Anterior cingulate cortex (tissue), 58 donors: Measurements from ENCODE around the gene EVI2A.
"Not testable (repeated sequence)": the region's sequence is repeated elsewhere in the genome, so short reads cannot be mapped to it uniquely, and the experiment has no call there.

Source experiments
- DNase-seq, 58 donors: peaks; one replicate each; lab custom pipeline; 2025; lab: John Stamatoyannopoulos, UW

Gene EVI2A

GRCh38 chr17:31321481-31321880 is at the start of gene EVI2A:
EVI2A (minus strand) TSS chr17:31321622; CDS start chr17:31319013, 2,609 bp downstream.
- peak in 34 of 58 donors; percentile 2 to 80 (median 24) for DNase-seq

GRCh38 chr17:31369266-31369665 is 47.8 kb upstream of the EVI2A start:
- DNase-seq, result no peak

GRCh38 chr17:31366088-31366487 is 44.7 kb upstream of the EVI2A start:
- DNase-seq, result no peak

- no peak for DNase-seq
These were observed 42.6 kb upstream of the EVI2A start for GRCh38 chr17:31364012-31364411.

GRCh38 chr17:31357839-31358394 is 36.5 kb upstream of the EVI2A start:
- no peak for DNase-seq

- no peak for DNase-seq
These were observed 35.7 kb upstream of the EVI2A start for GRCh38 chr17:31357091-31357490.

- no peak for DNase-seq
These were observed 34.5 kb upstream of the EVI2A start for GRCh38 chr17:31355935-31356334.

GRCh38 chr17:31349454-31349853 is 28.0 kb upstream of the EVI2A start:
- DNase-seq, result no peak

GRCh38 chr17:31345191-31345747 is 23.8 kb upstream of the EVI2A start:
- DNase-seq, result not testable (repeated sequence)

GRCh38 chr17:31339906-31340661 is 18.7 kb upstream of the EVI2A start:
- DNase-seq, result peak in 13 of 58 donors; percentile 2 to 31 (median 6)

- no peak for DNase-seq
These were observed 7.8 kb upstream of the EVI2A start for GRCh38 chr17:31329221-31329620.

GRCh38 chr17:31328160-31328535 is 6.7 kb upstream of the EVI2A start:
- no peak for DNase-seq

- no peak for DNase-seq
These were observed 6.2 kb upstream of the EVI2A start for GRCh38 chr17:31327534-31328159.

GRCh38 chr17:31323551-31323950 is 2.1 kb upstream of the EVI2A start:
- no peak for DNase-seq

GRCh38 chr17:31321966-31322365 is 544 bp upstream of the EVI2A start:
- DNase-seq, result no peak

- peak in 2 of 58 donors; percentile 3 to 50 for DNase-seq
These were observed 631 bp downstream of the EVI2A start for GRCh38 chr17:31320791-31321190.

- DNase-seq, result no peak
These were observed 1.2 kb downstream of the EVI2A start for GRCh38 chr17:31320241-31320640.

- DNase-seq, result peak in 1 of 58 donors; percentile 14
These were observed 2.4 kb downstream of the EVI2A start for GRCh38 chr17:31318851-31319661.

GRCh38 chr17:31318298-31318801 is 3.1 kb downstream of the EVI2A start:
- peak in 50 of 58 donors; percentile 16 to 87 (median 52) for DNase-seq

GRCh38 chr17:31314782-31315100 is 6.7 kb downstream of the EVI2A start:
- DNase-seq, result no peak
